NCI-H526 (cell line): ENCODE results near the gene IL18R1.
"Not testable (repeated sequence)": the region's sequence is repeated elsewhere in the genome, so short reads cannot be mapped to it uniquely, and the experiment has no call there.

ENCODE experiments used
- DNase-seq, 2 experiments: peaks; one replicate each; lab custom pipeline; 2025; lab: John Stamatoyannopoulos, UW

IL18R1 gene

GRCh38 chr2:102355526-102356380 lies at the start of gene IL18R1:
Gene IL18R1, plus strand, starts transcription at chr2:102355796. Its CDS starts 6,865 bp downstream, at chr2:102362661.
- DNase-seq = peak; percentile 32 to 85

- no peak for DNase-seq
These were observed 49.5 kb upstream of the IL18R1 start for GRCh38 chr2:102306125-102306524.

- no peak for DNase-seq
These were observed 44.5 kb upstream of the IL18R1 start, which contains the start of gene IL1RL1 for GRCh38 chr2:102310964-102311640. Gene IL1RL1, plus strand, starts transcription at chr2:102311563. Its CDS starts 26,702 bp downstream, at chr2:102338265.

GRCh38 chr2:102313025-102313424 lies 42.6 kb upstream of the IL18R1 start:
- DNase-seq = no peak

GRCh38 chr2:102313471-102313870 lies 42.1 kb upstream of the IL18R1 start:
- DNase-seq = no peak

GRCh38 chr2:102313950-102314349 lies 41.6 kb upstream of the IL18R1 start:
- DNase-seq = no peak

- DNase-seq = no peak
These were observed 39.7 kb upstream of the IL18R1 start for GRCh38 chr2:102315921-102316320.

- DNase-seq = no peak
These were observed 37.9 kb upstream of the IL18R1 start for GRCh38 chr2:102317715-102318114.

- no peak for DNase-seq
These were observed 37.2 kb upstream of the IL18R1 start for GRCh38 chr2:102318437-102318836.

GRCh38 chr2:102321941-102322719 lies 33.5 kb upstream of the IL18R1 start:
- DNase-seq = no peak

- DNase-seq = not testable (repeated sequence)
These were observed 30.7 kb upstream of the IL18R1 start for GRCh38 chr2:102324914-102325313.

- no peak for DNase-seq
These were observed 24.1 kb upstream of the IL18R1 start for GRCh38 chr2:102331311-102331980.

GRCh38 chr2:102334486-102334885 lies 21.1 kb upstream of the IL18R1 start:
- DNase-seq = no peak

- no peak for DNase-seq
These were observed 19.7 kb upstream of the IL18R1 start for GRCh38 chr2:102335871-102336366.

GRCh38 chr2:102336502-102336945 lies 19.1 kb upstream of the IL18R1 start:
- DNase-seq = no peak

- DNase-seq = no peak
These were observed 18.6 kb upstream of the IL18R1 start for GRCh38 chr2:102337012-102337411.

GRCh38 chr2:102337481-102338386 lies 17.9 kb upstream of the IL18R1 start:
- no peak for DNase-seq

GRCh38 chr2:102340778-102341177 lies 14.8 kb upstream of the IL18R1 start:
- no peak for DNase-seq

GRCh38 chr2:102342888-102343287 lies 12.7 kb upstream of the IL18R1 start:
- DNase-seq = no peak

- DNase-seq = no peak
These were observed 11.2 kb upstream of the IL18R1 start for GRCh38 chr2:102344397-102344796.
